Rectal smooth muscle tissue (tissue), 1 donor: ENCODE measurements around the gene HSPG2.

ENCODE experiments used
- H3K27ac ChIP-seq: one replicate; pipeline ENCODE4 v1.7.0; 2013; ENCODE audit warnings: low read depth, low read length, inconsistent platforms
- H3K27me3 ChIP-seq: one replicate; pipeline ENCODE4 v1.7.0; 2013; ENCODE audit warnings: low read length; ENCODE audit not compliant: control insufficient read depth, insufficient read depth
- H3K36me3 ChIP-seq: one replicate; pipeline ENCODE4 v1.7.0; 2013; ENCODE audit warnings: low read length; ENCODE audit not compliant: control insufficient read depth, insufficient read depth
- H3K4me1 ChIP-seq: one replicate; pipeline ENCODE4 v1.7.0; 2013; ENCODE audit warnings: low read length; ENCODE audit not compliant: control insufficient read depth, insufficient read depth
- H3K4me3 ChIP-seq: one replicate; pipeline ENCODE4 v1.7.0; 2013; ENCODE audit warnings: low read length
- H3K9ac ChIP-seq: one replicate; pipeline ENCODE4 v1.7.0; 2013; ENCODE audit warnings: low read length

Gene HSPG2

DNA sequence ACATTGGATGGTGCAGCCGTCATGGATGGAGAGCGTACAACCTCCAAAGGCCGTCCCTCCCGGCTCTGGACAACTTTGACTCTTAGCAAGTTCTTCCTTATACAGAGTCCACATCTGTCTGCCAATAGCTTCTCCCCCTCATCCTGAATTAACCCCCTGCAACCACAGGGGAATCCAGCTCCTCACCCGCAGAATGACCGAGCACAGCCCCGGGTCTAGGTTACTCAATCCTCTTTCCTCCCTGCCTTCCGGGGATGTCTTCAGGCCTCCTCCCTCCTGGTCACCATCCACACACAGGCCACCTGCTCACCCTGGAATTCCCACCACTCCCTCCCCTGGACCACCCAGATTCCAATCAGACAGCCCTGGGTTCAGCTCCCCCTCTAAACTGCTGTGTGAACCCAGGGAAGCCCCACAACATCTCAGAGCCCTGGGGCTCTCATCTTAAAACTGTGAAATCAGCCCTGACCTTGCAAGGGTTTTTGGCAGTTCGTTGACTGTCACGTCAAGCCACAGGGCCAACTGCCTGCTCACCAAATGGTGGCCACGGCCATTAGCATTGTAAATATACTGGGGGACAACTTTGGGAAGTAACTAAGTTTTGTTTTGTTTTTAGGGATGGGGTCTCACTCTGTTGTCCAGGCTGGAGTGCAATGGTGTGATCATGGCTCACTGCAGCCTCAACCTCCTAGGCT, 54.2 kb downstream of the HSPG2 start:
- Histone ChIP-seq H3K27me3 (no peaks in the 10 kb centered on the region), H3K27ac (peak overlapping the region; percentile 11), H3K4me1 (no peaks in the 10 kb centered on the region), H3K9ac (no peak overlapping the region), H3K4me3 (no peak overlapping the region), H3K36me3 (peaks cover 61% of the 10 kb centered on the region)

DNA sequence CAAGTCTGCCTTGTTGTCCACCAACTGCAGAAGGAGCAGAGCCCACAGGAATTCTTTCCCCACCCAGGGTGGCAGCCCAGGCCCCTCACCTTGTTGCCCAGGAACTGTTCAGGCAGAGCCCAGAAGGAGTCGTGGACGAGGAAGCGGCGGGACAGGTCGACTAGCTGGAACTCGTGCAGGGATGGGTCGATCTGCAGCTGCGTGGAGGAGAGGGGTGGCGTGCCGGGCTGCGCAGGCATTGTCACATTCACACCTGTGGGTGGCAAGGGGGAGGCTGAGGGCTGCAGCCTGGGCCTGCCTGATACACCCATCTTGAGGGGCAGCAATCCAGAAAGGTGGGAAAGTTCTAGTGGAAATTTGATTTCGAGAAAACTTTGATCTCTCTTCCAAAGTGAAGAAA, 55.9 kb downstream of the HSPG2 start:
- no peaks in the 10 kb centered on the region for H3K27me3 ChIP-seq
- H3K4me3 ChIP-seq, result no peak overlapping the region
- H3K27ac ChIP-seq, result no peak overlapping the region
- no peaks in the 10 kb centered on the region for H3K4me1 ChIP-seq
- peaks cover 56% of the 10 kb centered on the region for H3K36me3 ChIP-seq
- no peak overlapping the region for H3K9ac ChIP-seq

DNA sequence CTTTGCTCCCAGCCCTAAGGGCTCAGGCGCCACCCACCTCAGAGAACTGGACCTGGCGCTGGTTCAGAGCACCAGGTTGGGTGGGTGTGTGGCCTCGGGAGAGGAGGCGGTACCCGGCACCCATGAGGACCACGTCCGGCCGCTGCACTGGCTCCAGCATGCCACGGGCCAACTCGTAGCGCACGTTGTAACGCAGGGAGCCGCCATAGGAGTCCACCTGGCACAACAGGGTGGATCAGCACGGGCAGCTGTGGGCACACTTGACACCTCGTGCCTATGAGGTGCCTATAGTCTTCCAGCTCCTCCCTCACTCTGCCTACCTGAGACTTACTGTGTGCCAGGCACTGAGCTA, 56.5 kb downstream of the HSPG2 start:
- peaks cover 54% of the 10 kb centered on the region for H3K36me3 ChIP-seq
- H3K27ac ChIP-seq, result no peak overlapping the region
- no peak overlapping the region for H3K9ac ChIP-seq
- H3K27me3 ChIP-seq, result no peaks in the 10 kb centered on the region
- H3K4me1 ChIP-seq, result no peaks in the 10 kb centered on the region
- H3K4me3 ChIP-seq, result no peak overlapping the region

DNA sequence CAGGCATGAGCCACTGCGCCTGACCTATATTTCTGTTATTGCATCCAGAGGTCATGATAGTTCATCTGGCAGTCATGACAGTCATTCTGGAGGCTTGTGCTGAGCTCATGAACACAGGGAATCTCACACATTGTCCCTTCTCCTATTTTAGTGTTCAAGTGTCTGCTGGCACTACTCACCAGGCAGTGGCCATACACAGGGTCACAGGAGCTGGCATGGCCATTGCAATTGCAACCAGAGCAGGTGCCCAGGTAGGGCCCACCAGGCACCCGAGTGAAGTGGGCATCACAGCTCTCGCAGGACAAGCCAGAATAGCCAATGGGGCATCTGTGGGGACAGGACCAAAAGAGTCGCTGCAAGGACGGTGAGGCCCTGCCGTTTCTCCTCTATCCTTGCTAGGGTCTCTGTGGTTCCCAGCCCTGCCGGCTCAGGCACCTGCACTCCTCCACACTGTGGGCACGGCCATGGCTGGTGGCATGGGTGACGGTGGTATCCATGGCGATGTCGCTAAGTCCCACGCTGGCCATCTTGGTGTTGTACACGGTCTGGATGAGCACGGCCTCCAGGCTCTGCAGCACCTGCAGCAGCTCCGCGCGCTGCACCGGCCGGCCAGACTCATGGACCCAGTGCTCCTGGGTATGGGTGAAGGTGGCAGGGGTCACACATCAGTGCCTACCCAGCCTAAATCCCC, 57.0 kb downstream of the HSPG2 start:
- no peak overlapping the region for H3K4me3 ChIP-seq
- no peaks in the 10 kb centered on the region for H3K27me3 ChIP-seq
- no peak overlapping the region for H3K27ac ChIP-seq
- peaks cover 50% of the 10 kb centered on the region for H3K36me3 ChIP-seq
- H3K4me1 ChIP-seq, result no peaks in the 10 kb centered on the region
- no peak overlapping the region for H3K9ac ChIP-seq

DNA sequence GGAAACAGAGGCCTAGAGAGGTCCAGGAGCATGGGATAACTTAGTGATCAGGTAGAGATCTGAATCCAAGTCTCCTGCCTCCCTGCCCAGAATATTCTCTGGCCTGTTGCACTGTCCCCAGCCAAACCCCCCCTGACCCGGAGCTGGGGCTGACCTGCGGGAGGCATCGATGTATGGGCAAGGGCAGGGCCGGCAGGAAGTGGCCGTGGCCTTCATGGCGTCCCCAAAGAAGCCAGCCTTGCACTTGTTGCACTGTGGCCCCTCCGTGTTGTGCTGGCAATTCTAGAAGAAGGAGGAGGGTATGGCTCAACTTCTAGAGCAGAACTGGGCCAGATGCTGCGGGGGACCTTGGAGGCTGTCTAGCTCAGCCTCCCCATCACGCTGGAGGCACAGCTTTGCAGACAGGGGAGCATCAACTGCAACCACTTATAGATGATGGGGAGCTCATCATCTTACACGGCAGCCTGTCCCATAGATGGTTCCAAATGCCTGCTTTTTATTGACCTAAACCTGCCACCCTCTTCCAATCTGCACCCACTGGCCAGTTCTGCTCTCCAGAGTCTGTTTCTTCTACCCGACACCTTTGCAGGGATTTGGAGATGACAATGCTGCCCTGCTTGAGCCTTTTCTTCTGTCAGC, 58.2 kb downstream of the HSPG2 start:
- H3K4me3 ChIP-seq, result no peak overlapping the region
- H3K4me1 ChIP-seq, result no peaks in the 10 kb centered on the region
- no peak overlapping the region for H3K27ac ChIP-seq
- H3K9ac ChIP-seq, result no peak overlapping the region
- no peaks in the 10 kb centered on the region for H3K27me3 ChIP-seq
- peaks cover 61% of the 10 kb centered on the region for H3K36me3 ChIP-seq

DNA sequence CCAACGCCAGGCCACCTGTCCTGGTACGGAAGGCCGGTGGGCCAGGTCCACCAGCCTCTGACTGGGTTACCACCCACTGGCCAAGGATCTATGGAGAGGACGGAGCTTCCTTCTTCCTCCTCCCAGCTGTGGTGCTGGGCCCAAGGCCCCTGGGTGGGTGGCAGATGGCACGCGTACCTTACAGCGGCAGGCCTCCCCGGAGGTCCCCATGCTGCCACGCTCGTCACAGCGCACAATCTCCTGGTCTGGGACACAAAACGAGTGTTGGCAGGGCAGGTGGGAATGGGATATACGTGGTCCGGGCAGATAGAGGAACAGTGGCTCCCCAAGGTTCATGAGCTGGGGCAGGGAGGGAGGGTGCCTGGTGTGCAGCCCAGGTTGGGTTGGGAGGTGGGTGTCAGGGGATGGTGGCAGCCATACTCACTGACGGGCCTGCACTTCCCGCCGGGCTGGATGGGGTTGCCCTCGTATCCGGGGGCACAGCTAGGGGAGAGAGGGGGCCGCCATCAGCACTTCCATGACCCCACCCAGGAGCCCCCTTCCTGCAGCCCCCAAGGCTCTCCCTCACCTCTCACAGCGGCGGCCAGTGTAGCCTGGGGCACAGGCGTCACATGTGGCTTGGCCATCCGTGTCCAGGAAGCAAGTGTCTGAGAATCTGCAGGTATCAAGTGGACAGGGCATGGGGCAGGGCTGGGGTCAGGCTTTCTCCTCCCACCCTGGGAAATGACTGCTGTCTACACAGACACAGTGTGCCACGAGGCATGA, 58.9 kb downstream of the HSPG2 start:
- no peak overlapping the region for H3K27ac ChIP-seq
- peaks cover 59% of the 10 kb centered on the region for H3K36me3 ChIP-seq
- H3K4me1 ChIP-seq, result no peaks in the 10 kb centered on the region
- no peak overlapping the region for H3K4me3 ChIP-seq
- no peak overlapping the region for H3K9ac ChIP-seq
- no peaks in the 10 kb centered on the region for H3K27me3 ChIP-seq

DNA sequence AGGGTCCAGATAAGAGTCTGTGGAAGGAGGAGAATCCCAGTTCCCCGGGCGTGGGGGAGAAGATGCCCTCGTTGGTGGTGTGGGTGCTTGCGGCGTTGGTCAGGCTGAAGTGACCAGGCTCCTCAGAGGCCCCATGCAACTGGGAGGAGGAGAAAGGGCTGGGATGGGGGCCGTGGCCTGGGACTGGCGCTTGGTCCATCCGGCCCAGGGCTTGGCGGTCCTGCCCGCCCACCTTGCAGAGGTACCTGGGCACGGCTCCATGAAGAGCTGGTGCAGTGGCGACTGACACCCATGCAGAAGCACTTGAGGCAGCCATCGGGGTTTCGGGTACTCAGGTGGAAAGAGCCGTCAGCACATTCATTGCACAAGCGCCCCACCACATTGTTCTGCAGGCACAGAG, 60.8 kb downstream of the HSPG2 start:
- peaks cover 68% of the 10 kb centered on the region for H3K36me3 ChIP-seq
- no peak overlapping the region for H3K27ac ChIP-seq

DNA sequence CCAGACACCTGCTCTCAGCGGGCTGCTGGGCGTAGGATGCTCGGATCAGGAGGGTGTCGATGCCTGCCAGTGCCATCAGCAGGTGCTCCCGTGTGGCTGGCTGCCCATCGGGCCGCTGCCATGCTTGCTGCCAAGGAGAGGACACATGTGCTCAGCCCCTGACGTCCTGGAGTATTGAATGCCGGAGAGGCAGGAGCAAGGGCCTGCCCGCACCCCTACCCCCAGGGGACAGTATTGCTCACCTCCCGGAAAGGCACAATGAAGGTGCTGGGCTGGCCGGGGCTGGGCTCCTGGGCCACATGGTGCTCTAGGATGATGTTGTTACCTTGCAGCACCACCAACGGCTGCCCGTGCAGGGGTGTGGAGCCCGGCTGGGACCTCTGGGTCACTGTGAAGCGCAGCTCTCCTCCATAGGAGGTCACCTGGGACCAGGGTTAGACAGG, 61.5 kb downstream of the HSPG2 start:
- no peak overlapping the region for H3K27ac ChIP-seq

More for the DNA sequence above, 60.8 kb downstream of the HSPG2 start:
- Histone ChIP-seq H3K27me3 (no peaks in the 10 kb centered on the region), H3K9ac (no peak overlapping the region), H3K4me3 (no peak overlapping the region), H3K4me1 (no peaks in the 10 kb centered on the region)

DNA sequence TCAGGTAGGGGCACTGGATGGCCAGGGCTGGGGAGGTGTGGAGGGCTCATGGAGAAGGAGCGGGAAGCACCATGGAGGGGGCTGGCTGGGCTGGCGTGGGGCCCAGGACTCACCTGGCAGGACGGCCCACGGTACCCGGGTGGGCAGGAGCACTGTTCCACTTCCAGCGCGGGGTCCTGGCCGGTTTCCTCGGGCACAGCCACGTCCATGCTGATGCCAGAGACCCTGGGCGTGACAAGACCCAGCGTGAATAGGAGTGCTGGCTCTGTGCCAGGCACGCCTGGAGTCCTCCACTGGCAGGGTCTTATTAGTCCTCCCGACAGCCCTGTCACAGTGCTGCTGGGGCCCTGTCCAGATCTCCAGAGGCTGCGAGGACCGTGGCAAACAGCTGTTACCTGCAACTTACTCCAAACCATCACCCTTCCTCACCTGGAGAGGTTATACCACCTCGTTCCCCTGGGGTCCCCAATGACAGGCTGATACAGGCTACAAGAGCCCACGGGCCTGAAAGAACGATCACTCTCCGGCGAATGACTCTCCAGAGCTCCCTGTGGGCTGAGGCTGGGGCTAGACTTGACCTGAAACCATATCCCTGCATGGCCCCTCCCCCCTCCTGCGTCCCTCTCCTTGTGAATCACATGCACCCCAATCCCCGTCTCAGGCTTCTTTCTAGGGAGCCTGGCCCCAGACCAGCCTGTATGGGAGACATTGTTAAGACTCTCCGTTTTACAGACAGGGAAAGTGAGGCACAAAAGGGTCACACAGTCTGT, 62.1 kb downstream of the HSPG2 start:
- no peak overlapping the region for H3K9ac ChIP-seq
- peak overlapping the region; percentile 36 for H3K27ac ChIP-seq
- peaks cover 59% of the 10 kb centered on the region for H3K36me3 ChIP-seq
- H3K27me3 ChIP-seq, result no peaks in the 10 kb centered on the region
- peaks cover 4% of the 10 kb centered on the region for H3K4me1 ChIP-seq
- no peak overlapping the region for H3K4me3 ChIP-seq

More for the DNA sequence above, 61.5 kb downstream of the HSPG2 start:
- no peaks in the 10 kb centered on the region for H3K4me1 ChIP-seq
- no peak overlapping the region for H3K4me3 ChIP-seq
- H3K27me3 ChIP-seq, result no peaks in the 10 kb centered on the region
- H3K9ac ChIP-seq, result no peak overlapping the region
- peaks cover 64% of the 10 kb centered on the region for H3K36me3 ChIP-seq

DNA sequence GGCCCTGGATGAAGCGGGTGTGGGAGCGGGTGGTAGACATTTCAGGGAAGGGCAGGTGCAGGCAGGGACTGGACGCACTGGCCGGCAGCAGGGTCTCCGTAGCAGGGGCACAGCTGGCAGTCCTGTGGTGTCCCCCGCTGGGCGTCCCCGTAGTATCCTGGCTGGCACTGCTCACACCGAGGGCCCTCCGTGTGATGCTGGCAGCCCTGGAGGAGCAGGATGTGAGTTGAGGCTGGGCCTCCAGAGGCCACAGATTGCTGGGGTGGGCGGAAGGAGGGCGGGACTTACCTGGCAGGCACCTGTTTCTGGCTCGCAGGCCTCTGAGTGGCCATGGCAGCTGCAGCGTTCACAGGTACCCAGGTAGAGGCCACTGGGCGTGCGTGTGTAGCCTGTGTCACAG, 62.8 kb downstream of the HSPG2 start:
- Histone ChIP-seq H3K9ac (no peak overlapping the region), H3K4me1 (peaks cover 7% of the 10 kb centered on the region), H3K36me3 (peaks cover 56% of the 10 kb centered on the region), H3K27me3 (no peaks in the 10 kb centered on the region), H3K4me3 (no peak overlapping the region), H3K27ac (no peak overlapping the region)

DNA sequence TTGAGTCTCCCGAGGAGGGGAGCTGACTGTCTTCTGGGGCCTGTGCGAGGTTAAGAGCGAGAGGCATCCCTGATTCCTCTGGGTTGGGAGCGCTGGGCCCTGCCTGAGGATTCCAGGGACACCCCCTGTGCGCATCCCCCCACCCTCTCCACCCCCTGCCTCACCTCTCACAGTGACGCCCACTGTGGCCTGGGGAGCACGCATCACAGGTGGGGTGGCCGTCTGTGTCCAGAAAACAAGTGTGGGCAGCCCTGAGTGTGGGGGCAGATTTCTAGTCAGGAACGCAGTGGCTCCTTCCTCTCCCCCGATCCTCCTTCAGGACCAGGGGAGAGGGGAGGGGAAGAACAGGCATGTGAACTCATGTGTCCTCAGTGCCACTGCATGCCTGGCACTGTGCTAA, 63.3 kb downstream of the HSPG2 start:
- peaks cover 50% of the 10 kb centered on the region for H3K36me3 ChIP-seq
- no peak overlapping the region for H3K27ac ChIP-seq
- no peaks in the 10 kb centered on the region for H3K27me3 ChIP-seq
- no peak overlapping the region for H3K4me3 ChIP-seq
- H3K4me1 ChIP-seq, result peaks cover 7% of the 10 kb centered on the region
- H3K9ac ChIP-seq, result no peak overlapping the region

DNA sequence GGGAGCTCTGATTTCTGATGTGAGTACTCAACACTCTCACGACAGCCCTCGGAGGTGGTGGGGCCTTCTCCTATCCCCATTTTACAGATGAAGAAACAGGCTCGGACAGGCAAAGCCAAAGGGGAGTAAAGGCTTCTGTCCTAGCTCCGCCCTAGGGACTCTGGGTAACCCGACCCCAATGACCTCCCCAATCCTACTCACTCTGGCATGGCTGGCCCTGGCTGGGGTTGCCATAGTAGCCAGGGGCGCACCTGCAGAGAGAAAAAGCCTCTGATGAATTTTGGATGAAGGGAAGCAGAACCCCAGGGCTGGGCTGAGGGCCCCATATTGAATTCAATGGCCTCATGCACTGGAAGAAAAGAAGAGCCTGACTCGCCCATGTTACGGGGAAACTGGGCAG, 63.9 kb downstream of the HSPG2 start:
- no peaks in the 10 kb centered on the region for H3K27me3 ChIP-seq
- no peak overlapping the region for H3K27ac ChIP-seq
- H3K9ac ChIP-seq, result no peak overlapping the region
- H3K4me3 ChIP-seq, result no peak overlapping the region
- peaks cover 45% of the 10 kb centered on the region for H3K36me3 ChIP-seq
- peaks cover 7% of the 10 kb centered on the region for H3K4me1 ChIP-seq
